ENCODE measurements around the gene ADGRL3. TPM values are rescaled to one million over a fixed set of nuclear protein-coding genes. Genes with fewer than 3 reads are reported as not detected.
"Not testable (repeated sequence)": the region's sequence is repeated elsewhere in the genome, so short reads cannot be mapped to it uniquely, and the experiment has no call there.

The ADGRL3 gene
- total and polyA plus RNA-seq, 3 donors from 2014 or later: 11.6 to 21.6 (median 12.8) TPM

DNA sequence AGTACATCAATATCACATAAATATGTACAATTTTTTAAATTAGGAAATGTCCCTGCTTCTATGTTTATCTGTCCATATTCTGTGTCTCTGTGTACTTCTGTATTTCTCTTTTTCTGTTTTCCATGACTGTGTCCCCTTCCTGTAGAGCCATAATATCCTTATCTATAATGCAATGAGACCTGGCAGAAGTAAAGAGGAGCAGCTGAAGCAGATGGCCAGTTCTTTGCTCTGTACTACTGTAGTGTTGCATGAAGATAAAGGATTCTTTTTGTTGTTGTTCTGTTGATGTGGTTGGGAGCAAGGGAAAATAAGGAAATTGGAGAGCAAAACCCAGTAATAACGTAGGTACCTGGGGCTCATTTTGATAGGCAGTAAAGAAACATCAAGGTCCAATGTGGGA is 301.7 kb downstream of the ADGRL3 start:
- Histone ChIP-seq H3K9me3 (no peaks in the 10 kb centered on the region), H3K27ac (no peak overlapping the region), H3K27me3 (no peaks in the 10 kb centered on the region), H3K36me3 (ENCODE audit: low read depth, missing control alignments) (no peaks in the 10 kb centered on the region), H3K4me1 (no peaks in the 10 kb centered on the region), H3K4me3 (no peak overlapping the region)
- 32 to 47% methylated on average over 1 of the region's 1 CpG for WGBS, 2 donors
- TF ChIP-seq CTCF (IDR thresholded peaks at IDR 0.05): no peak
- no peak for TF ChIP-seq POLR2A (IDR thresholded peaks at IDR 0.05)
- intact Hi-C loops (cut with DNase I; ENCODE audit: low total_unique reads): no loop called here
- DNase-seq: no peak

DNA sequence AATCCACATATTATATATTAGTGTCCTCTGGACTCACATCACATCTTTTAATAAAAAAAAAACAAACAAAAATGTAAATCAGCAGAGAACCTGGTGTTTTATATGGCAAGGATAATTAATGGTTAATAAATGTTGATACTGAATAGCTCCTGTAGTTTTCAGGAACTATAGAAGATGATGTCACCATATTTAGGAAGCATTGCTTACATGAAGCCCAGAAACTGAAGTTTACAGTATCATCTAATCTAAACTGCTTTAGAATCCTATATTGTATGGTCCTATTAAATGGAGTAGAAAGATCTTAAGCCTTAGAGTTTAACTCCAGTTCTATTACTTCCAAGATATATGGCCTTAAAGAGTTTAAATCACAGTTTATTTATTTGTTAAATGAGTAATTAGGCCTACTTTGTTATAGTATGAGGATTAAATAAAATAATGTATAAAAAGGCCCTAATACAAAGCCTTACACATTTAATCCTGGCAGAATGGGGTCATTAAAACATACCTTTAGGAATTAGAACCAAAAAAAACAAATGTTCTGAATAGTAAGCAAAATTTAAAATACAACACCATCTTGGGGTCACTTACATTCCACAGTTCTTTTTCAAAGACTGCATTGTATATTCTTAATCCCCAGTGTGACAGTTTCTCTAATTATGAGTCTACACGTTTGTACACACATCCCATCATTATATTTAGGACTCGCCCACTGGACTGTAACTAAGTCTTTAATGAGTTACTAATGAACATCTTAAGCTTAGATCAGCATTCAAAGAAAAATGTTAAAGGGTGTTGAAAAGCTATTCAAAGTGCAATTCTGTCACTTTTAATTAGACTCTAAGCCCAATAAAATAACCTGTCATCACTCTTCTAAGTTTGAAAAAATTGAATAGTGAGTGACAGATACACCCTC is 305.9 kb downstream of the ADGRL3 start:
- Histone ChIP-seq H3K27me3 (no peaks in the 10 kb centered on the region), H3K4me1 (no peaks in the 10 kb centered on the region), H3K9me3 (no peaks in the 10 kb centered on the region), H3K27ac (no peak overlapping the region), H3K4me3 (no peak overlapping the region), H3K36me3 (ENCODE audit: low read depth, missing control alignments) (no peaks in the 10 kb centered on the region)
- 78 to 81% methylated on average over 2 of the region's 2 CpGs for WGBS, 2 donors
- intact Hi-C loops (cut with DNase I; ENCODE audit: low total_unique reads): no loop called here
- TF ChIP-seq CTCF (IDR thresholded peaks at IDR 0.05): no peak
- TF ChIP-seq POLR2A (IDR thresholded peaks at IDR 0.05): no peak
- no peak for DNase-seq

DNA sequence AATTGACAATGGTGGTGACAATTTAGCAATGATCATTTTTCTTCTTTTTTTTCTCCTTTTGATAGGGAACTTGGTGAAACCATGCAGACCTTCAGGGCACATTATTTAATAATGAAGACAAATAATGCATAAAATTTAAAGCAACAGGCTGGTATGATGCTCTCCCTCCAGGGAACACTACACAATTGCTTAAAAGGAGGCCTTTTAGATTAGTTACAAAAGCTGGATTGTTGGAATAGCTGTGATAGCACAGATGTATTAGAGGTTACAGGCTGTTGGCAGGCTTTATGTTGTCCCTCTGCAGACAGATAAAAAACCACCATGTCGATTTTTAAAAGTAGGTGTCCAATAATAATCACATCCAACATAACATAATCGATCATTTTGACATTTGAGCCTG is 307.0 kb downstream of the ADGRL3 start:
- Histone ChIP-seq H3K27me3 (no peaks in the 10 kb centered on the region), H3K9me3 (no peaks in the 10 kb centered on the region), H3K36me3 (ENCODE audit: low read depth, missing control alignments) (no peaks in the 10 kb centered on the region), H3K27ac (no peak overlapping the region), H3K4me3 (no peak overlapping the region), H3K4me1 (no peaks in the 10 kb centered on the region)
- no peak for DNase-seq
- TF ChIP-seq CTCF (IDR thresholded peaks at IDR 0.05) (no peak), POLR2A (IDR thresholded peaks at IDR 0.05) (no peak)
- 41 to 56% methylated on average over 2 of the region's 2 CpGs for WGBS, 2 donors
- intact Hi-C loops (cut with DNase I; ENCODE audit: low total_unique reads): no loop called here

DNA sequence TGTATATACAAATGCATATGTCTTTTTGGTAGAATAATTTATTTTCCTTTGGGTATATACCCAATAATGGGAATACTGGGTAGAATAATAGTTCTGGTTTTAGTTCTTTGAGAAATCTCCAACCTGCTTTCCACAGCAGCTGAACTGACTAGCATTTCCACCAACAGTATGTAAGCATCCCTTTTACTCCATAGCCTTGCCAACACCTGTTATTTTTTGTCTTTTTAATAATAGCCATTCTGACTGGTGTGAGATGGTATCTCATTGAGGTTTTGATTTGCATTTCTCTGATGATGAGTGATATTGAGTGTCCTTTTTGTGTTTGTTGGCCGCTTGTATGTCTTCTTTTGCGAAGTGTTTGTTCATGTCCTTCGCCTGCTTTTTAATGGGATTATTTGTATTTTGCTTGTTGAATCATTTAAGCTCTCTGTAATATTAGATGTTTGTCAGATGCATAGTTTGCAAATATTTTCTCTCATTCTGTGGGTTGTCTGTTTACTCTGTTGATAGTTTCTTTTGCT is 309.7 kb downstream of the ADGRL3 start:
- H3K27ac ChIP-seq; H3K4me1 ChIP-seq; H3K4me3 ChIP-seq; H3K9me3 ChIP-seq; H3K36me3 ChIP-seq (ENCODE audit: low read depth, missing control alignments); H3K27me3 ChIP-seq; intact Hi-C loops (cut with DNase I; ENCODE audit: low total_unique reads); DNase-seq: not testable (repeated sequence)
- WGBS, 2 donors: 89 to 98% methylated on average over 3 of the region's 3 CpGs

GRCh38 chr4:61511716-61512488 is 311.8 kb downstream of the ADGRL3 start:
- Histone ChIP-seq H3K4me1 (no peaks in the 10 kb centered on the region), H3K4me3 (no peak overlapping the region), H3K27ac (no peak overlapping the region), H3K27me3 (no peaks in the 10 kb centered on the region), H3K9me3 (no peaks in the 10 kb centered on the region), H3K36me3 (ENCODE audit: low read depth, missing control alignments) (no peaks in the 10 kb centered on the region)
- intact Hi-C loops (cut with DNase I; ENCODE audit: low total_unique reads): no loop called here
- 82 to 86% methylated on average over 2 of the region's 2 CpGs for WGBS, 2 donors
- DNase-seq: no peak
- TF ChIP-seq CTCF (IDR thresholded peaks at IDR 0.05) (no peak), POLR2A (IDR thresholded peaks at IDR 0.05) (no peak)
